Measurements from ENCODE around the gene CCDC43.
"Not testable (repeated sequence)": the region's sequence is repeated elsewhere in the genome, so short reads cannot be mapped to it uniquely, and the experiment has no call there.

The CCDC43 gene

DNA sequence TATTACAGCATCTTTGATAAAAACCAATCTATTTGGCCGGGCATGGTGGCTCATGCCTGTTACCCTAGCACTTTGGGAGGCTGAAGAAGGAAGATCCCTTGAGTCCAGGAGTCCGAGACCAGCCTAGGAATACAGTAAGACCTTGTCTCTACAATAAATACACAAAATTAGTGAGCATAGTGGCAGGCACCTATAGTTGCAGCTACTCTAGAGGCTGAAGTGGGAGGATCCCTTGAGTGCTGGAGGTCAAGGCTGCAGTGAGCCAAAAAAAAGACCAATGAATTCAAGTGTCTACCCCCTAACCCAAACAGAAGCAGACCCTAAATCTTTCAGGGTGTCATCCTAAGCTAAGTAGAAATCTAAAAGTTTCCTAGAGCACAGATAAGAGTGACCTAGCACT is 40.6 kb downstream of the CCDC43 start:
- H3K9me3 ChIP-seq (ENCODE audit: control insufficient read depth, low read length), result no peaks in the 10 kb centered on the region
- no peak overlapping the region for H3K4me3 ChIP-seq (ENCODE audit: insufficient read depth, low read depth, low read length, poor library complexity, severe bottlenecking)
- H3K4me1 ChIP-seq (ENCODE audit: control insufficient read depth, insufficient read depth, low read length, poor library complexity, severe bottlenecking), result no peaks in the 10 kb centered on the region
- no peaks in the 10 kb centered on the region for H3K36me3 ChIP-seq (ENCODE audit: control insufficient read depth, insufficient read depth, low read length)
- no peak for DNase-seq
- no peak overlapping the region for H3K27ac ChIP-seq (ENCODE audit: insufficient read depth, low read length, poor library complexity, severe bottlenecking)
- H3K27me3 ChIP-seq (replicated peaks; ENCODE audit: control insufficient read depth, insufficient read depth, low read length, poor library complexity, severe bottlenecking), result peaks cover 3% of the 10 kb centered on the region

DNA sequence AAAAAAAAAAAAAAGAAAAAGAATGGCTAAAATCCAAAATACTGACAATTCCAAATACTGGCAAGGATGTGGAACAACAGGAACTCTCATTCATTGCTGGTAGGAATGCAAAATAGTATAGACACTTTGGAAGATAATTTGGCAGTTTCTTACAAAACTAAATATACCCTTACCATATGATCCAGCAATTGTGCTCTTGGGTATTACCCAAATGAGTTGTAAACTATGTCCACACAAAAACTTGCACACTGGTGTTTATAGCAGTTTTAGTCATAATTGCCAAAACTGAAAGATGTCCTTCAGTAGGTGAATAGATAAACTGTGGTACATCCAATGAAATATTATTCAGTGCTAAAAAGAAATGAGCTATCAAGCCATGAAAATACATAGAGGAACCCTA is 41.8 kb downstream of the CCDC43 start:
- no peak for DNase-seq
- Histone ChIP-seq H3K4me3 (ENCODE audit: insufficient read depth, low read depth, low read length, poor library complexity, severe bottlenecking) (no peak overlapping the region), H3K4me1 (ENCODE audit: control insufficient read depth, insufficient read depth, low read length, poor library complexity, severe bottlenecking) (no peaks in the 10 kb centered on the region), H3K27ac (ENCODE audit: insufficient read depth, low read length, poor library complexity, severe bottlenecking) (no peak overlapping the region), H3K36me3 (ENCODE audit: control insufficient read depth, insufficient read depth, low read length) (no peaks in the 10 kb centered on the region), H3K9me3 (ENCODE audit: control insufficient read depth, low read length) (no peaks in the 10 kb centered on the region), H3K27me3 (replicated peaks; ENCODE audit: control insufficient read depth, insufficient read depth, low read length, poor library complexity, severe bottlenecking) (peaks cover 3% of the 10 kb centered on the region)

DNA sequence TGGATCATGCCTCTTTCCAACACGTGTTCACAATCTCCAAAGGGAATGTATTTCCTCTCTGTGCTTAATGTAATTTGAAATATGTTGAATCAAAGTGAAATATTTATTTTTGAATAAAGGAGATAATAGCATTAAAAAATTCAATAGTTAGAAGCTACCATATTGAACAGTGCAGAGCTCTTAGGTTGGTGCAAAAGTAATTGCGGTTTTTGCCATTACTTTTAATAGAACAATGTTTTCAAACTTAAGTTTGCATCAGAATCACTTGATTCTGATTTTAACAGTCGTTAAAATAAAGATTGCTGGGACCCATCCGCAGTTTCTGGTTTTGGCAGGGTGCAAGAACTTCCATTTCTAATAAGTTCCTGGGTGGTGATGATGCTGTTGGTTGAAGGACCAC is 43.3 kb downstream of the CCDC43 start:
- H3K9me3 ChIP-seq (ENCODE audit: control insufficient read depth, low read length), result no peaks in the 10 kb centered on the region
- peaks cover 2% of the 10 kb centered on the region for H3K27me3 ChIP-seq (replicated peaks; ENCODE audit: control insufficient read depth, insufficient read depth, low read length, poor library complexity, severe bottlenecking)
- H3K36me3 ChIP-seq (ENCODE audit: control insufficient read depth, insufficient read depth, low read length), result no peaks in the 10 kb centered on the region
- no peak overlapping the region for H3K4me3 ChIP-seq (ENCODE audit: insufficient read depth, low read depth, low read length, poor library complexity, severe bottlenecking)
- no peak for DNase-seq
- H3K27ac ChIP-seq (ENCODE audit: insufficient read depth, low read length, poor library complexity, severe bottlenecking), result no peak overlapping the region
- no peaks in the 10 kb centered on the region for H3K4me1 ChIP-seq (ENCODE audit: control insufficient read depth, insufficient read depth, low read length, poor library complexity, severe bottlenecking)

DNA sequence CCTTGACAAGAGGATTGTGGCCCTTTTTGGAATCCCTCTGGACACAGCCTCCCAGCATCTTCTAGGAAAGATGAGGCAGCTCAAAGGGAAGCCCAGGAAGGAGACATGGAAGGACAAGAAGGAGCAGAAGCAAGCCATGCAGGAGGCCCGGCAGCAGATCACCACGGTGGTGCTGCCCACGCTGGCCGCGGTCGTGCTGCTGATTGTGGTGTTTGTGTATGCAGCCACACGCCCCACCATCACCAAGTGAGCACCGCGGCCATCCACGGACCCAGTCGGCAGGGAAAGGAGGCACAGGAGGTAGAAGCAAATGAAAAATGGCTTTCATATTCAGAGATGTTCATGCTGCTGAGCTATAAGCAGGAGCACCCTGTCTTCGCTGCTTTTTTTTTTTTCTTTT is 44.2 kb downstream of the CCDC43 start:
- Histone ChIP-seq H3K27ac (ENCODE audit: insufficient read depth, low read length, poor library complexity, severe bottlenecking) (no peak overlapping the region), H3K36me3 (ENCODE audit: control insufficient read depth, insufficient read depth, low read length) (no peaks in the 10 kb centered on the region), H3K4me3 (ENCODE audit: insufficient read depth, low read depth, low read length, poor library complexity, severe bottlenecking) (no peak overlapping the region), H3K27me3 (replicated peaks; ENCODE audit: control insufficient read depth, insufficient read depth, low read length, poor library complexity, severe bottlenecking) (no peaks in the 10 kb centered on the region), H3K4me1 (ENCODE audit: control insufficient read depth, insufficient read depth, low read length, poor library complexity, severe bottlenecking) (no peaks in the 10 kb centered on the region), H3K9me3 (ENCODE audit: control insufficient read depth, low read length) (no peaks in the 10 kb centered on the region)
- no peak for DNase-seq

- H3K9me3 ChIP-seq (ENCODE audit: control insufficient read depth, low read length), result no peaks in the 10 kb centered on the region
- H3K4me3 ChIP-seq (ENCODE audit: insufficient read depth, low read depth, low read length, poor library complexity, severe bottlenecking), result no peak overlapping the region
- no peaks in the 10 kb centered on the region for H3K36me3 ChIP-seq (ENCODE audit: control insufficient read depth, insufficient read depth, low read length)
- no peaks in the 10 kb centered on the region for H3K4me1 ChIP-seq (ENCODE audit: control insufficient read depth, insufficient read depth, low read length, poor library complexity, severe bottlenecking)
- H3K27me3 ChIP-seq (replicated peaks; ENCODE audit: control insufficient read depth, insufficient read depth, low read length, poor library complexity, severe bottlenecking), result no peaks in the 10 kb centered on the region
- no peak overlapping the region for H3K27ac ChIP-seq (ENCODE audit: insufficient read depth, low read length, poor library complexity, severe bottlenecking)
- no peak for DNase-seq
These were observed 46.7 kb downstream of the CCDC43 start for GRCh38 chr17:44642834-44643233.

DNA sequence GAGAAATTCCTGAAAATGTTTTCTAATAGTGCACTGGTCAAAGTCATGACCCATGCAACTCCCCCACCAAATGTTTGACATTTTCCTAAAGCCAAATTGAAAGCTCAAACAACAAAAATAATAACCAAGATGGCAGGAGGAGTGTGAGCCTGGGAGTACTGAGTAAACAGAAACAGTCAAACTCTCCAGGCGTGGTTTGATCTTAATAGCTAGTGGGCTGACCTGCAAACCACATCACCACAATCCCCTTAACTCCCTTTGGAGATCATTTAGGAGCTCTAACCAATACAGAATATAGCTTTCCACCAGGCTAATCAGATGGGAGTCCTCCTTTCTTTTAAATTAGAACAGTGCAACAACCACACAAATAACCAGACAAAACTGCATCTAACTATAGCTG is 52.5 kb downstream of the CCDC43 start:
- Histone ChIP-seq H3K4me1 (ENCODE audit: control insufficient read depth, insufficient read depth, low read length, poor library complexity, severe bottlenecking) (no peaks in the 10 kb centered on the region), H3K27ac (ENCODE audit: insufficient read depth, low read length, poor library complexity, severe bottlenecking) (no peak overlapping the region), H3K27me3 (replicated peaks; ENCODE audit: control insufficient read depth, insufficient read depth, low read length, poor library complexity, severe bottlenecking) (no peaks in the 10 kb centered on the region), H3K9me3 (ENCODE audit: control insufficient read depth, low read length) (no peaks in the 10 kb centered on the region), H3K36me3 (ENCODE audit: control insufficient read depth, insufficient read depth, low read length) (no peaks in the 10 kb centered on the region), H3K4me3 (ENCODE audit: insufficient read depth, low read depth, low read length, poor library complexity, severe bottlenecking) (no peak overlapping the region)
- no peak for DNase-seq

DNA sequence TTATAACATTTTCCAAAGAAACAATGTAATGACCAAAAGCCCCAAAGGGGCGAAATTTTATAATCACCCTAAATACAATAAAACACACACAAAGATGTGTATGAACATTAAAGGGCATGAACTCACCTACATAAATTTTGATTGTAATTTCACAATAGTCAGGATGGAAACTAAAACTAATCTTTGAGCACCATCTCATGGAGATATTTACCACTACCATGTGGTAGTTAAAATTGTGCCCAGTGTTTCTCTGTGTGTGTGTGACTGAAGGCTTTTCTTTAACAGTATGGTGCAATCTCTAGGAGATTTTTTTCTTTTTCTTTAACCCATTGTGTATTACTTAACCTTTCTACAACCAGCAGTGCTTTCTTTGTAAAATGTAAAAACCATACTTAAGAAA is 53.0 kb downstream of the CCDC43 start:
- DNase-seq, result no peak
- no peaks in the 10 kb centered on the region for H3K4me1 ChIP-seq (ENCODE audit: control insufficient read depth, insufficient read depth, low read length, poor library complexity, severe bottlenecking)
- H3K9me3 ChIP-seq (ENCODE audit: control insufficient read depth, low read length), result no peaks in the 10 kb centered on the region
- H3K27ac ChIP-seq (ENCODE audit: insufficient read depth, low read length, poor library complexity, severe bottlenecking), result no peak overlapping the region
- H3K27me3 ChIP-seq (replicated peaks; ENCODE audit: control insufficient read depth, insufficient read depth, low read length, poor library complexity, severe bottlenecking), result no peaks in the 10 kb centered on the region
- H3K36me3 ChIP-seq (ENCODE audit: control insufficient read depth, insufficient read depth, low read length), result no peaks in the 10 kb centered on the region
- no peak overlapping the region for H3K4me3 ChIP-seq (ENCODE audit: insufficient read depth, low read depth, low read length, poor library complexity, severe bottlenecking)

- H3K4me1 ChIP-seq (ENCODE audit: control insufficient read depth, insufficient read depth, low read length, poor library complexity, severe bottlenecking); H3K9me3 ChIP-seq (ENCODE audit: control insufficient read depth, low read length); H3K4me3 ChIP-seq (ENCODE audit: insufficient read depth, low read depth, low read length, poor library complexity, severe bottlenecking); DNase-seq; H3K36me3 ChIP-seq (ENCODE audit: control insufficient read depth, insufficient read depth, low read length); H3K27ac ChIP-seq (ENCODE audit: insufficient read depth, low read length, poor library complexity, severe bottlenecking); H3K27me3 ChIP-seq (replicated peaks; ENCODE audit: control insufficient read depth, insufficient read depth, low read length, poor library complexity, severe bottlenecking): not testable (repeated sequence)
These were observed 55.2 kb downstream of the CCDC43 start for GRCh38 chr17:44634401-44634800.

GRCh38 chr17:44633998-44634397 is 55.6 kb downstream of the CCDC43 start:
- Histone ChIP-seq H3K4me1 (ENCODE audit: control insufficient read depth, insufficient read depth, low read length, poor library complexity, severe bottlenecking) (no peaks in the 10 kb centered on the region), H3K27ac (ENCODE audit: insufficient read depth, low read length, poor library complexity, severe bottlenecking) (no peak overlapping the region), H3K27me3 (replicated peaks; ENCODE audit: control insufficient read depth, insufficient read depth, low read length, poor library complexity, severe bottlenecking) (no peaks in the 10 kb centered on the region), H3K9me3 (ENCODE audit: control insufficient read depth, low read length) (no peaks in the 10 kb centered on the region), H3K4me3 (ENCODE audit: insufficient read depth, low read depth, low read length, poor library complexity, severe bottlenecking) (no peak overlapping the region), H3K36me3 (ENCODE audit: control insufficient read depth, insufficient read depth, low read length) (no peaks in the 10 kb centered on the region)
- no peak for DNase-seq

DNA sequence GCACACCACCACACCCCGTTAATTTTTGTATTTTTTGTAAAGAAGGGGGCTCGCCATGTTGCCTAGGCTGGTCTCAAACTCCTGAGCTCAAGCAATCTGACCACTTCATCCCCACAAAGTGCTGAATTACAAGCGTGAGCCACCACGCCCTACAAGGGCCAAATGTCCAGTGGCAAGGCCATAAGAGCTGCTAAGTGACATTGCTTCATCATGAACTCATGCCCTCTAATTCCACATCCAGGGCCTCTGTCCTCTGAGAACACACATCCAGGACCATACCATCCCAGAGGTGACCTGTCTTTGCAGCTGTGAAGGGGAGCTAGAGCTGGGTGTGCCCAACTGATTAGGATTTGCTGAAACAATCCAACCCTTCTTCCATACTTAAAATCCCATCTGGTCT is 58.9 kb downstream of the CCDC43 start:
- DNase-seq, result no peak
- H3K36me3 ChIP-seq (ENCODE audit: control insufficient read depth, insufficient read depth, low read length), result no peaks in the 10 kb centered on the region
- no peak overlapping the region for H3K4me3 ChIP-seq (ENCODE audit: insufficient read depth, low read depth, low read length, poor library complexity, severe bottlenecking)
- no peaks in the 10 kb centered on the region for H3K4me1 ChIP-seq (ENCODE audit: control insufficient read depth, insufficient read depth, low read length, poor library complexity, severe bottlenecking)
- H3K27me3 ChIP-seq (replicated peaks; ENCODE audit: control insufficient read depth, insufficient read depth, low read length, poor library complexity, severe bottlenecking), result no peaks in the 10 kb centered on the region
- H3K27ac ChIP-seq (ENCODE audit: insufficient read depth, low read length, poor library complexity, severe bottlenecking), result no peak overlapping the region
- no peaks in the 10 kb centered on the region for H3K9me3 ChIP-seq (ENCODE audit: control insufficient read depth, low read length)

DNA sequence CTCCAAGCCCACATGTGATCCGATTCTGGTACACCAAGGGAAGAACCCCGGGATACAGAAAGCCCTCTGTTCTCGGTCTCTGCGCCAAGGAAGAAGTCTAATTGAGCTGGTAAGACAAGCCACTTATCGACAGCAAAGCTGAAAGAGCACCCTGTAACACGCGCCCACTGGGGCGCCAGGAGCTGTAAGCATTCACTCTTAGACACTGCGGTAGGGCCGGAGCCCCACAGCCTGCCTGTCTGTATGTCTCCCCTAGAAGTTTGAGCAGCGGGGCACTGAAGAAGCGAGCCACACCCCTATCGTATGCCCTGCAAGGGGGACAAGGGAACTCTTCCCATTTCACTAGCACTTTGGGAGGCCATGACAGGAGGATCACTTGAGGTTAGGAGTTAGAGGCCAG is 60.3 kb downstream of the CCDC43 start:
- Histone ChIP-seq H3K36me3 (ENCODE audit: control insufficient read depth, insufficient read depth, low read length) (no peaks in the 10 kb centered on the region), H3K27ac (ENCODE audit: insufficient read depth, low read length, poor library complexity, severe bottlenecking) (no peak overlapping the region), H3K4me3 (ENCODE audit: insufficient read depth, low read depth, low read length, poor library complexity, severe bottlenecking) (no peak overlapping the region), H3K9me3 (ENCODE audit: control insufficient read depth, low read length) (no peaks in the 10 kb centered on the region), H3K27me3 (replicated peaks; ENCODE audit: control insufficient read depth, insufficient read depth, low read length, poor library complexity, severe bottlenecking) (no peaks in the 10 kb centered on the region), H3K4me1 (ENCODE audit: control insufficient read depth, insufficient read depth, low read length, poor library complexity, severe bottlenecking) (no peaks in the 10 kb centered on the region)
- DNase-seq, result no peak
